ENCODE results near the gene DUSP9.

The DUSP9 gene

DNA sequence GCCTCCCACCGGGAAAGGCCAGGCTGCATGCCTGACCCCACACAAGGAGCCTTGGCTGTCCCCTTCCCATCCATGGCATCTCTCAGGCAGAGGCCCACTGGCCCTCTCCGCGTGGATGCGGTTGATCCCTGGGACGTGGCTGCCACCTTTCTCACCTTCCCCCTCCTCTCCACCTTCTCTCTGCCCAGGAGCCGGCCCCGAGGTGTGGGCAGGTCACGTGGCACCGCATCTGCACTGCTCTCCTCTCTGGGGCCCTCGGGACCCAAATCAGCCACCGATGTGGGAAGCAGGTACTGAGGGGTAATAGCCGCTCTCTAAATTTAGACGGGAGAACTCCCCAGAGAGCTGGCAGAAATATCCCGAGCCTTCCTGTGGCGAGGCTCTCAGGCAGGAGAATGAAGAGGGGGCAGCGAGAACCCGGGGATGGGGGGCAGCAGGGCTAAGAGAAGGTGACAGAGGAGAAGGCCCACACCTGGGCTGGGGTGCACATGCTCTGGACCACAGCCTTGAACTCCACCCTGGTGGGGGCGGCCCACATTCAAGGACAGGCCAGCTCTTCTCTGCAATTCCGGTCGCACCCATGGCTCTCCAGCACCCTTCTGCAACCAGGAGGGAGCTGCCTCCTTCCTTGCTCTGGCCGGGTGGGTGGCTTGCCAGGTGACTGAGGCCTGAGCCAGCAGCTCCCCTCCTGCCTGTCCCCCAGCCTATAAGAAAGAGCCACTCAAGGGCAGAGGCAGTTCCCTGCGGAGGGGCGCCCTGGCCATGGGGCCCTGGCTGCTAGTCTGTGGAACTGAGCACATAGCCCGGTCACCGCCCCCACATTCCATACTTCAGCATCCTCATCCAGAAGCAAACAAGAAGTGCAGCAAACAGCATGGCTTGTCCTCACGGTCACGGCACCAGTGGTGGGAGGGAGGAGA lies 9.6 kb upstream of the DUSP9 start:
- no peak for DNase-seq

DNA sequence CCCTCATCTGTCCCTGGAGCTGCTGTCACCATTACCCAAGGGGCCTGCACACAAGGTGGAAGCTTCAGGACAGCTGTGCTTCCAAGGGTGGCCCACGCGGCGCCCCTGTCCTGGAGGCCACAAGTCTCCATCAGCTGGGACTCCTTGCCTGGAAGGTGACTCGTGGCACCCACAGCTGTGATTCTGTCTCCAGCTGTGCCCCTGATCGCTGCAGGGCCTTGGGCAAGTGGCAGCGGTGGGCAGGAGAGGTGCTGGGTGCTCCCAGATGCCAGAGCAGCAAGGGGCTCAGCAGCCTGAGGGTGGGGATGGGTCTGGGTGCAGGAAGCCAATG lies 9.0 kb upstream of the DUSP9 start:
- no peak for DNase-seq

DNA sequence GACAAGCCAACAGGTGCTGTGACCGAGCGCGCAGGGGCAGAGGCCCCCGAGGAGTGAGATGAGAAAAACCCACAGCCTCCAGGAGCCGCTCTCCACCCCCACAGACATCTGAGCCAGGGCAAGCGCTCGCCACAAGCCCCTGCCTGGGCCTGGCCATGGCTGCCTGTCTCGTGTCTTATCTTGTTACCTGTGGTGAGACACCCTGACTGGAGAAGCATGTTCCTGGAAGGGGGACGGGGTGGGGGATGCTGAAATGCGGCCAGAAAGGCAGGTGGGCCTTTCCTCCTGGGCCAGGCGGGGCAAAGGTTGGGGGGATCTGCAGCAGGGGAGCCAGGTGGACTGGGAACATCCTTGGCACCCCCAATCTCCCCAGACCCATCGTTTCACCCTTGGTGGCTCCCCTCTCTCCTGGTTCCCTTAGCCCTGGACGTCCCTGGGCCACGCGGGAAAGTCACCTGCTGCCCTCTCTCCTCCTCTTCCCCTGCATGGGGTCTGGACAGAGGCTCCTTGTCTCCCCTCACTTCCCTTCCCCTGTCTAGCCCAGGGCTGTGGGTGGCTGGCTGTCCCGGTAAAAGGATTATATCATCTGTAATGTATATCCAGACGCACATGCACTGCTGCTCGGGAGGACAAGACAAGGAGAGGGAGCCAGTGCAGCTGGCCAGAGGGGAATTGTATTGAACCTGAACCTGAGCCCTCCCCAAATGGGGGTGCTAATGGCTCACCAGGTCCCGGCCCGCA lies 8.4 kb upstream of the DUSP9 start:
- peak; percentile 18 for DNase-seq

DNA sequence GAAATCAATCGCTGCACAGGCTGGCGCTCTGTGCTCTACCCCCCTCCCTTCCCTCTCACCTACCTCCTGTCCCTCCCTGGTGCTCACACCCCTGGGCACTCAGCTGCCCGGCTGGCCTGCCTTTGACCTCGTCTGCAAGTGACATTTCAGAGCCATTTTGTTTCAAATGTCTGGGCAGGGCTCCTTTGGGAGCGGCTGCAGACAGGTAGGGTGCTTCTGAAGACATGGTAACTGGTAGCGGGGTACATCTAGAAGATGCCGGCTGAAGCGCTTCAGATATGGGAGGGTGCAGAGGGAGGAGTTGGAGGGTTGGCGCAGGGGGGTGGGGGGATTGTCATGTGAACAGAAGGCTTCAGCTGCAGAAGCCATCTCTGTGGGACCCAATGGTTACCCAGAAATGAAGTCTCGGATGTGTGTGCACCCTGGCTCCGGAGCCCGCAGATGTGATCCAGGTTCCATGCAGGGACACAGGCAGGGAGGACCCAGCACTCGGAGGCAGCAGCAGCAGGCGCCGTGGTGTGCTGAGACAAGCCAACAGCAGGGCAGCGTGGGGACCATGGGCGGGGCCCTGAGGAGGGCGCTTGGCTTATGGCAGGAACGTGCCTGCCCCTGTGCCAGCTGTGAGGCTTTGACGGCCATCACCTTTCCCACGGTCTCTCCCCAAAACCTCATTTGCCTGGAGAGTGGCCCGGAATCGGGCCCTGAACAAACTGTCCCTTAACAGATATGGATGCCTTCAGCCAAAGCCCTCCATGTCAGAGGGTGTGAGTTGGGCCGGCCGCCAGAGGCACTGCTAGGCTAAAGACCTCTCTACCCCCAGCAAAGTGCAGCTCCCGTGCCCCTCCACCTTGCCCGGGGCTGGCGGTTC lies 7.6 kb upstream of the DUSP9 start:
- no peak for DNase-seq

DNA sequence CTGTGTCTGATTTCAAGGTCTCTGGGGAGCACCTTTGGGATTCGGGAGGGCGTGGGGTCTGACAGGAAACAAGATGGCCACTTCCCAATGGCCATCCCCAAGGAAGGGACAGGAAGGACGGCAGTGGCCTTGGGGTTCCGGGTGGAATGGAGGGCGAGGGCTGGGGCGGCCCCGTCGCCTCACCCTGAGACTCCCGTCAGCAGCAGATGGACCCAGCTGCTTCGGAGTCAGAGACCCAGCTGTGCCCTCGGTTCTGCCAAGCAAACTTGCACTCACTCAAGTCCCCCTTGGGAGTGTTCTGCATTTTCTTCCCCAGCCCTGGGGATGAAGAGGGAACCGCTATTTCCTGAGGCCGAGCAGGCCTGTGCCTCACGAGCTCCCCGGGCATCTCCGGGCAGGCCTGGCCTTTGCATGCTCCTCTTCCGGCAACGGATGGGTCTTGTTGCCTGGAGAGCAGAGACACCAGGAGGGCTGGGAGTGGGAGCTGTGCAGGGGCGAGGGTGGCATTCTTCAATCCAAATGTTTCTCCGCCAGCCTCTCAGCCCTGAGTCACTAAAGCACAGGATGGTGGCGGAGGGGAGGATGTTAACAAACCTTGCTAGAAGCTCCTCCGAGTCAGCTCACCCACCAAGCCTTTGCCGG lies 6.8 kb upstream of the DUSP9 start:
- DNase-seq, result no peak

DNA sequence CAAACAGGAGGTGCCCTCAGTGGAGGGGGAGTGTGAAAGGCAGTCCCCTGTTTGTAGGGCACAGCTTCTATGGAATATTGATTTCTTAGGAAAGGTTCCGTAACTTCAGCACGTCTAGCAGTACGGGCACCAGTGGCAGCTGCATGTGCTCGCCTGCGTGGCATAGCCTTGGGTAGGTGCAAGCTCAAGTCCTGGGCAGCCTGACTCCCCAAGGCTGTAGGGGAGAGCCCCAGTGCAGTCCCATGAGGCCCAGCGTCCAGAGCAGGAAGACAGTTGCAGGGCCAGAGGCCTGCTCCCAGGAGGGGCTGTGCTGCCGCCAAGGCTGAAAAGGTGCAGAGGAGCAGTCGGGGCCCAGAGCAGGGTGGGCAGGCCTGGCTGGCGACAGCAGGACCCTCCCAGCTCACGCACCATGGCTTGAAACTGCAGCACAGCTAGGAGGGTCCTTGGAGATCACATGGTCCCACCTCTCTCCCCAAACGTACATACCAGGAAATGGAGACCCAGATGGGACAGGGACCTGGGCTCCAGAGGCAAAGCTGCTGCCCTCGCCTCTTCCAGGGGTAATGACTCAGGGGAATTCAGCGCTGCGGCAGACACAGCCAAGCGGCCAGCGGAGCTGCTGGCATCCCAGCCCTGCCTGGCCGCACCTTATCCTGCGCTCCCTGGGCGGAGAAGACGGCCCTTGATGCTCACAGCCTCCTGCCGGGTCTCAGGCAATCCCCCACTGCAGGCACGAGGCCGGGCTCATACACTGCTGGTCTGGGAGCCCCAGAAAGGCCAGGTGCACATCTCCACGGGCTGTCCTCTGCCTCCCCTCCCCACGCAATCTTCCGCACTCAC lies 6.0 kb upstream of the DUSP9 start:
- no peak for DNase-seq

DNA sequence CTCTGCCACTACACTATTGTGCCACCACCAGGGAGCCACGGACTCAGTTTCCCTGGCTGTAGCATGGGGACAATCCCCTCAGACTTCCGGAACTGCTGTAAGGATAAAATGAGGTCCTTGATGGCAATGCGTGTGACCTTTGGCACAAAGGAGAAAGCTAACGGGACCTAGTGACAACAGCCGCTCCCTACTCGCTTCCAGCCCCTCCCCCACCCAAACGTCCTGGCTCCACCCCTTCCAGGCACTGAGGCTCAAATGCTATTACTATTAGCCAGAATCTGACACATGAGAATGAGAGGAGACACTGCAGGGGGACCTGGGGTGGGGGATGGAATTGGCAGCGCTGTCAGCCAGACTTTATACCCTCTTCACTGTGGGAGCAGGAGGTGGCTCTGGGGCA lies 5.4 kb upstream of the DUSP9 start:
- DNase-seq, result peak; percentile 1

DNA sequence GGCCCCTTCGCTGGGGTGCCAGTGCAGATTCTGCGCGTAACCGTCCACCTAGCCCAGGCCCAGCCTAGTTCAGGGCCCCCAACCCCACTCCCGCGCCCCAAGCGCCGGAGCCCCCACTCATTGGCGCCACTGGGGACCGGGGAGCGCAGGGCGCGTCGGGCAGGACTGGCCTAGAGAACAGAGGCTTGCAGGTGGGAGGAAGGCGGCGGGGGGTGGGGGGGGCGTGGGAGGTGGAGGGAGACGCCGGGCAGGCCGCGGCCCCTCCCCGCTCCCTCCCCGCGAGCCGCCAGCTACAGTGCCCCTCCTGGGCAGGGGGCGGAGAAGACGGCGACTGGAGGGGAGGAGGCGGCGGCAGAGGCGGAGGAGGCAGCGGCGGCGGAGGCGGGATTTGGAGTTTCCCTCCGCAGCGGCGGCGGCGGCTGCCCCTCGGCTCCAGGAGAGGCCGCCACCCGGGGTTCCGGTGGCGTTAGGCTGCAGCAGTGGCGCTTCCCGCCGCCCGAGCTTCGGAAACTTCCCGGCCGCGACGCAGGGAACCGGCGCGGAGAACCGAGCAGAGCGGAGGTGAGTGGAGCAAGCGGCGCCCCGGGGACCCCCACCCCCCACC lies 4.8 kb upstream of the DUSP9 start:
- peak; percentile 6 for DNase-seq

DNA sequence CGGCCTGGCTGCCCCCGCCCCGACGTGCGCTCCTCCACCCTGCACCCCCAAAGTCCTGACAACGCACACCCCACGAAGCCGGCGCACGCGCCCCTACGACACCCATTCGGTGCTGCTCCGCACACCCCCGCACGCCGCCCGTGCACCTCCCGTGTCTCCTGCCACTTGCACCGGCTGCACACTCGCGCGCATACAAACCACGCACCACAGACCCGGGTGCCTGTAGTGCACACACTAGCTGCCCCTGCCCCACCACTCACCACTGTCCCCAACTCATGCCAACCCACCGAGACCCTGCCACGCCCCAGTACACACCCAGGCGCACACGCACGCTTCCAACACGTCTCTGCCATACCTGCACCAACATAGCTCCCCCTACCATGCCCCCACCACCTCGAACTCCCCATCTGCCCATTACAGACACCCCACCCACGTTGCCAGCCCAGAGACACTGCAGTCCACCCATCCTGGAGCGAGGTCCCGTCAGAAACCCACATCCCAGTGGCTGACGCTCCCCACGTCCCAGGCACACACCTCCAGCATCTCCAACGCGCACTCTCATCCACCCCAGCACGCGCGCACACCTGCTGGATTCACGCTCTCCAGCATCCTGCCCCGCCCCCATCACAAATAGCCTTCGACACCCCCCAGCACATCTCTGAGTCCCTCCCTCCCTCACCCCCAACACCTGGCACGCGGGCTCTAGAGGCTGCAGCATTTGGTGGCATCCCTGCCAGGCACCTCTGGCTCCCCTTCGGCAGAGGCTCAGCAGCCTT lies 4.2 kb upstream of the DUSP9 start:
- peak; percentile 25 for DNase-seq

DNA sequence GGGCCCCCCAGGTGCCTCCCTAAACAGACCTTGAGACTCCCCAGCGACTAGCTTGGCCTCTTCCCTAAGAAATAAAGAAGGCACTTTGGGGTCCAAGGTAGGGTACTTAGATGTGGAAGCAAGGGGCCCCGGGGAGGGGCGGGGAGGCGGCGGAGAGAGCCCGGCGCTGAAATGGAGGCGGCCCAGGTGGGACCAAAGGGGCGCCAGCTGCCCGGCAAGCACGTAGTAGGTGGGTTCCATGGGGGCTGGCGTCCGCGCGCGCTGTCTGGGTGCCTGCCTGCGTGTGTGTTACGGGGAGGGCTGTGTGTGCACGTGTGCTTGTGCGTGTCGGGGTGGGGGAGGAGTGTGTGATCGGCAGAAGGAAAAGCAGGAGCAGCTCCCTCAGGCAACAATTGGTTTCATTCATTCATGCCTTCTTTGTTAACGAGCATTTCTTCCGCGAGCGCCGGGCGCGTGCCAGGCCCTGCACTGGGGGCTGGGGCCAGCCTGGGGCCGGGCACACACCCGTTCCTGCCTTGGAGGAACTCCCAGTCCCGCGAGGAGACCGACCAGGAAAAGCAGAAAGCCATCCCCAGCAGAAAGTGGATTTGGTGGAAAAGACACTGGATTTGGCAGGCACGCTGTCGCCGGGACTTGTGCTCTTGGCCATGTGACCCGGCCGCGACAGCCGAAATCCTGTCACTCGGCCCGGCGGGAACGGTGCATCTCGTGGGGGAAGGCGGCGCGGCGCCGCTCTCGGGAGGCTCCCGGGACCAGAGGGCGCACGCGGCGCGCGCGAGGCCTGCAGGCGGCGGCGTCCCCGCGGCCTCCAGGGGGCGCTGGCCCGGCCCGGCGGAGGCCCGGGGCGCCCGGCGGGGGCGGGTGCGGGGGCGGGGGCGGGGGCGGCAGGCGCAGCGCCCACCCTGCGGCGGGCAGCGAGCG lies 3.3 kb upstream of the DUSP9 start:
- peak; percentile 29 for DNase-seq

DNA sequence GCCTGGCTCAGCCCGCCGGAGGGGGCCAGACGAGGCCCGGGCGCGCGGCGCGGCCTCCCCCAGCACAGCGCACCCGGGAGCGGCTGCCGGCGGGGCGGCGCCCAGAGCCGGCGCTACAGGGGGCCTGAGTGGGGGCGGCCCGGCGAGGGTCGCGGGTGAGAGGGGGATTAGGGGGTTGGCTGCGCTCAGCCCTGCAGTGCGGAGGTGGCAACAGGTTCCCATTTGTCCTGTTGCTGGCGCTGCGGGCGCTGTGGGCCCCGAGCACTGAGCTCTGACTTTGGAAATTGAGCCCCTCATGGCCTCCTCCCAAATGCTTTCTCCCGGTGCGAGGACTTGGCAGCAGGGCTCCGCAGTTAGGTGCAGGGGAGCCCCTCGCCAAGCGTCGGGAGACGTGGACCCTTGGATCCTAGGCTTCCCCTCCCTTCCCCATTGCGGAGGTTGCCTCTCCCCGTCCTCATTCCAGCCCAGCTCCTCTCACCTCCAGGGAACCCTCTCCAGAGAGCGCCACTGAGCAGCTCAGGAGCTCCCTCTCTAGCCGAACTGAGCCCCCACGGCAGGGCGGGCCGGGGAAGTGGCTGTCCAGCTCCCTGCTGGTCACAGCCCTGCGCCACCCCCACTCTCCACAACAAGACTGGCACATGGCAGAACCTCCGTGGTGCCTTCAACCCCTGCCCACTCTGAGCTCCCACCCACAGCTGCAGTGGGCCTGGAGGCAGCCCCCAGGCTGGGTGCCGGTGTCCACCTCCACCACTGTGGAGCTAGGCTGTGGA lies 2.5 kb upstream of the DUSP9 start:
- DNase-seq, result no peak

DNA sequence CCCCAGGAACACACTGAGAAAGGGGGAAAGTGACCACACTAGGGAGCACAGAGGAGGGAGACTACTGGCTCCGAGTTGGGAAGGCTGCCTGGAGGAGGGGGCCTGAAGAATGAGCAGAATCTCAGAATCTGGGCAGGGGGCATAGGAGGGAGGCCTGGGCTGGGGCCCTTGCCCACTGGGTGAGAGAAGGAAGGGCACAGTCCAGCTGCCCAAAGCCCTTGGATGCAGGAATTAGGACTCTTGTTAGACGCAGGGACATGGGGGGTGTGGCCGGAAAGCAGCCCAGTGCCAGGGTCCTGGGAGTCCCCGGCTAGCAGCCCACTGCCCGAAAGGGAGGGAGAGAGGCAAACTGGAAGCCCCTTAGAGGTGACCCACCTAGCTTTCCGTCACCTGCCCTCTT lies 1.9 kb upstream of the DUSP9 start:
- DNase-seq, result no peak

DNA sequence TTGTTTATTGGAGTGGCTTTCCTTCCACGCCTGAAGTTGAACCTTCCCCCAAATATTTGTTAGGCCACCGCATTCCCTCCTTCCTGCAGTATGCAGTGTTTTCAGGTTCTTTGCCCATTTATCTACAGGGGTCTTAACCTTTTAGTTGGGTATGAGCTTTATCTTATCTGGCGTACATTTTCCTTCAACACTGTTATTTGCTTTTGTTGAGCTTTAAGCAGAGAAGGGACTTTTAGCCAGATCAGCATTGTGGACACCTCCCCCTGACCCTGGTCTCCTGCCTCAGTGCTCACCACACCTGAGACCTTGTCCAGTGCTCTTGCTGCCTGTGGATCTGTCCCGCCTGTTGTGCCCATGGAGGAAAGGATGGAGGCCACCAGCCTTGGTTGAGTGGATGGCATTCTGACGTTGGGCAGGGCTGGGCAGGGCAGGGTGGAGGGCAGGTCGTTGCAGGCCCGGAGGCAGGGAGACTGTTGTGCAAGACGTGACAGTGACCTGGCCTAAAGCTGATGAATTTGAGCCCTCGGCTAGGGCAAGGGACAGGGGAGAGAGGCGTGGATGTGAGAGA lies 998 bp upstream of the DUSP9 start:
- DNase-seq, result no peak

DNA sequence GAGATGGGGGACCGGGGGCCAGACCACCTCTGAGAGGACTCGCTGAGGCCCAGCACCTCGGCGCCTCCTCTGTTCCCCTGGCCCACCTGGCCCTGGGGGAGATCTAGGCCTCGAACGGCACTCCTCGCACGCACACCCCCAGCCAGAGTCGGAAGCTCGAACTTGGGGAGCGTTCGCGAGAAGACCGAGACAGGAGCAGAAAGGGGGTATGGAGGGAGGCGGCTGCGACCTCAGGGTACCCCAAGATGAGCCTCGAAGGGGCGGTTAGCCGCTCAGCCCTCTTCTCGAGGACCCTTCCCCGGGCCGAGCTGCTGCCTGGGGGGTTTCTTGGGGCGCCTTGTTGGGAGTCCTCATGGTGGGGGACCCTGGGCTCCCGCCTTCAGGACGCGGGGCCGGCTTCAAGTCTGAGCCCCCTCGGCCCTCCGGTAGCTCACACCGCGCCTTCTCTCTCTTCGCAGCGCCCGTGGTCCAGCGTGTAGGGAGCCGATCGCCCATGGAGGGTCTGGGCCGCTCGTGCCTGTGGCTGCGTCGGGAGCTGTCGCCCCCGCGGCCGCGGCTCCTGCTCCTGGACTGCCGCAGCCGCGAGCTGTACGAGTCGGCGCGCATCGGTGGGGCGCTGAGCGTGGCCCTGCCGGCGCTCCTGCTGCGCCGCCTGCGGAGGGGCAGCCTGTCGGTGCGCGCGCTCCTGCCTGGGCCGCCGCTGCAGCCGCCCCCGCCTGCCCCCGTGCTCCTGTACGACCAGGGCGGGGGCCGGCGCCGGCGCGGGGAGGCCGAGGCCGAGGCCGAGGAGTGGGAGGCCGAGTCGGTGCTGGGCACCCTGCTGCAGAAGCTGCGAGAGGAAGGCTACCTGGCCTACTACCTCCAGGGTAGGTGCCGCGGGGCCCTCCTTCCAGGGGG lies 706 bp downstream of the DUSP9 start:
- DNase-seq, result no peak

DNA sequence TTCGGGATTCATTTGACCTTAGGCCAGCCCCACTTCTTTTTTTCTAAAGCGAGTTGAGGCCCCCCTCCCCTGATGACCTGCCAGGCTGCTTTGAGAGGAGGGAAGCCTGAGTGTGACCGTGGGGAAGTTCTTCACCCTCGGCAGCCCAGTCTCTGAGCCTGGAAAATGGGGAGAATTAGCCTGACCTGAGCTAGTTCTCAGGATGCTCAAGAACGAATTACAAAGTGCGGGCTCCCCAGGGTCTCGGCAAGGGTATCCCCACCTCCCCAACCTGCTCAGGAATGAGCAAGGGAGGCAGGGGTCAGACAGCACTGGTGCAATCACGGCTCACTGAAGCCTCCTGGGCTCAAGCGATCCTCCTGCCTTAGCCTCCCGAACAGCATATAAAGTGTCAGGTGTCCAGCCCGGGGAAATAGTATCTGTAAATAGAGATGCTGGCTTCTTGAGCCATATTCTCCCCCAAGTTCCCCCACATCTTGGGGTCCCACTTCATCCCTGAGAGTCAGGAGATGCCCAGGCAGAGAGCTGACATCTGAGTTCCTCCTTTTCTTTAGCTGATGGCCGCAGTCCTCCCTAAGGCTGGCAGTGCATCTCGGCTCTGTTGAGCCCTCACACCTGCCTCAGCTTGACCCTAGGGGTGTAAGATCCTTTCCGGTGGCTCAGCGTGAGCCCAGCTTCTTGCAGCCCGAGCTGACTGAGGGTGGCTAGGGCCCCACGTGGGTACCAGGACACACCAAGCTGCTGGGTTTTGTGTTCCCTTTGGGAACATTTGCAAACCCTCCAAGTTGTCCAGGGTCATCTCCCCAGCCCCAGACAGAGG lies 1.6 kb downstream of the DUSP9 start:
- no peak for DNase-seq

DNA sequence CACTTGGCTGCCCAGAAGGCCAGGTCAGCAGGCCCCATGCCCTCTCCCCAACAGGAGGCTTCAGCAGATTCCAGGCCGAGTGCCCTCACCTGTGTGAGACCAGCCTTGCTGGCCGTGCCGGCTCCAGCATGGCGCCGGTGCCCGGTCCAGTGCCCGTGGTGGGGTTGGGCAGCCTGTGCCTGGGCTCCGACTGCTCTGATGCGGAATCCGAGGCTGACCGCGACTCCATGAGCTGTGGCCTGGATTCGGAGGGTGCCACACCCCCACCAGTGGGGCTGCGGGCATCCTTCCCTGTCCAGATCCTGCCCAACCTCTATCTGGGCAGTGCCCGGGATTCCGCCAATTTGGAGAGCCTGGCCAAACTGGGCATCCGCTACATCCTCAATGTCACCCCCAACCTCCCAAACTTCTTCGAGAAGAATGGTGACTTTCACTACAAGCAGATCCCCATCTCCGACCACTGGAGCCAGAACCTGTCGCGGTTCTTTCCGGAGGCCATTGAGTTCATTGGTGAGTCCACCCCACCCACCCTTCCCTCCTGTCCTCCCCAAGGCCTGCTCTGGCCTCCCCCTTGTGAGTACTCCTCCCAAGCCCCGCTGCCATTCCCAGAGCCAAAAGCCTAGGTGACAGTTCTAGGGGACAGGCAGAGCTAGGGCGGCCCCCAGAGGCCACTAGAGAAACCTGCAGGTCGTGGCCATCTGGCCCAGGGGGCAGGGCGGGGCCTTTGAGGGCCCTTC lies 2.3 kb downstream of the DUSP9 start:
- peak; percentile 3 for DNase-seq
